Neural progenitor cell (in vitro differentiated cells): ENCODE results near the gene SFI1. TPM values are rescaled to one million over a fixed set of nuclear protein-coding genes. Genes with fewer than 3 reads are reported as not detected.

Source experiments
- DNase-seq: peaks from one replicate; pipeline ENCODE4 v3.0.0-alpha.2; 2016; ENCODE audit warnings: low spot score
- H2AFZ ChIP-seq: fragments of 200-600 bp; sonication (generic); replicated peaks from 2 replicates; pipeline ENCODE4 v1.6.1; 2016; ENCODE audit warnings: antibody characterized with exemption
- H3F3A ChIP-seq: fragments of 200-600 bp; sonication (generic); 2 replicates; pipeline ENCODE4 v1.6.1; 2016; ENCODE audit warnings: antibody characterized with exemption, low read depth
- H3K27ac ChIP-seq: fragments of 200-600 bp; sonication (generic); 2 replicates; pipeline ENCODE4 v1.5.1; 2016; ENCODE audit warnings: mild to moderate bottlenecking
- H3K27me3 ChIP-seq: fragments of 200-600 bp; sonication (generic); 2 replicates; pipeline ENCODE4 v1.6.1; 2016; ENCODE audit warnings: mild to moderate bottlenecking, moderate library complexity
- H3K36me3 ChIP-seq: fragments of 200-600 bp; sonication (generic); 2 replicates; pipeline ENCODE4 v1.5.1; 2016
- H3K4me1 ChIP-seq: fragments of 200-600 bp; sonication (generic); 2 replicates; pipeline ENCODE4 v1.6.1; 2016; ENCODE audit warnings: mixed run types
- H3K4me2 ChIP-seq: fragments of 200-600 bp; sonication (generic); 2 replicates; pipeline ENCODE4 v1.6.1; 2016
- H3K4me3 ChIP-seq: fragments of 200-600 bp; sonication (generic); 2 replicates; pipeline ENCODE4 v1.5.1; 2016
- H3K79me2 ChIP-seq: fragments of 200-600 bp; sonication (generic); 2 replicates; pipeline ENCODE4 v1.6.1; 2016; ENCODE audit warnings: low read depth
- H3K9ac ChIP-seq: fragments of 200-600 bp; sonication (generic); 2 replicates; pipeline ENCODE4 v1.6.1; 2016
- H3K9me3 ChIP-seq: fragments of 200-600 bp; sonication (generic); 2 replicates; pipeline ENCODE4 v1.5.1; 2016; ENCODE audit warnings: low read depth
- H4K20me1 ChIP-seq: fragments of 200-600 bp; sonication (generic); 2 replicates; pipeline ENCODE4 v1.6.1; 2016; ENCODE audit warnings: low read depth
- H3K27ac Mint-ChIP-seq: 3 replicates; pipeline ENCODE4 v1.8.0; 2021; ENCODE audit warnings: mixed read lengths
- H3K27me3 Mint-ChIP-seq: 2 replicates; pipeline ENCODE4 v1.8.0; 2022; ENCODE audit warnings: low read depth, mild to moderate bottlenecking, inconsistent platforms, moderate library complexity, mixed read lengths; ENCODE audit not compliant: insufficient read depth
- H3K36me3 Mint-ChIP-seq: 3 replicates; pipeline ENCODE4 v1.8.0; 2021; ENCODE audit warnings: mixed read lengths
- H3K4me1 Mint-ChIP-seq: 3 replicates; pipeline ENCODE4 v1.8.0; 2021; ENCODE audit warnings: mixed read lengths
- H3K4me3 Mint-ChIP-seq: 3 replicates; pipeline ENCODE4 v1.8.0; 2021; ENCODE audit warnings: mild to moderate bottlenecking, moderate library complexity, mixed read lengths
- H3K9me3 Mint-ChIP-seq: 3 replicates; pipeline ENCODE4 v1.8.0; 2020; ENCODE audit warnings: mixed read lengths
- CTCF ChIP-seq: fragments of 200-600 bp; sonication (generic); IDR thresholded peaks from 2 replicates; pipeline ENCODE4 v1.5.1; 2017; ENCODE audit warnings: antibody characterized with exemption, mild to moderate bottlenecking
- EZH2 ChIP-seq: fragments of 200-600 bp; sonication (generic); IDR thresholded peaks from 2 replicates; pipeline ENCODE4 v1.6.1; 2017; ENCODE audit warnings: antibody characterized with exemption, mild to moderate bottlenecking, moderate library complexity
- EZH2phosphoT487 ChIP-seq: fragments of 200-600 bp; sonication (generic); IDR thresholded peaks from 2 replicates; pipeline ENCODE4 v1.6.1; 2017; ENCODE audit warnings: antibody characterized with exemption
- total RNA-seq: library from RNA; depleted of rRNA; stranded (reverse); fragments of >200 nt; gene quantifications from 2 replicates; pipeline ENCODE4 v1.2.3, GENCODE V29; 2015; ENCODE audit warnings: low replicate concordance

SFI1 gene
- total RNA-seq, 1 donor from 2014 or later: 25.0 TPM

DNA sequence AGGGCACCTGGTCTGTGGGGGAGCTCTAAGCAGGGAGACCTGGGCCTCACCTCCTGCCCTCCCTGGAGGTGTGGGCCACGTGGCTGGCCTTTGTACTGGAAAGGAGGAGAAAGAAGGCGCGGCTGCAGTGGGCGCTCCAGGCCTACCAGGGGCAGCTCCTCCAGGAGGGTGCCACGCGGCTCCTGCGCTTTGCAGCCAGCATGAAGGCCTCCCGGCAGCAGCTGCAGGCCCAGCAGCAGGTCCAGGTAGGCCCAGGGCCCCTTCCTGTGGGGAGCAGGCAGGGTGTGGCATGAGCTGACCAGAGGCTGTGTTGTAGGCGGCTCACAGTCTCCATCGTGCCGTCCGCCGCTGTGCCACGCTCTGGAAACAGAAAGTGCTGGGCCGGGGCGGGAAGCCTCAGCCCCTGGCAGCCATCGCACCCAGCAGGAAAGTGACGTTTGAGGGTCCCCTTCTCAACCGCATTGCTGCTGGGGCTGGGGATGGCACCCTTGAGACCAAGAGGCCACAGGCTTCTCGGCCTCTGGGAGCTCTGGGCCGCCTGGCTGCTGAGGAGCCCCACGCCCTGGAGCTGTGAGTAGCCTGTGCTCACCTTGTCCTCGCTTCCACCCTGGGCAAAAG, 117.1 kb downstream of the SFI1 start:
- H4K20me1 ChIP-seq: no peaks in the 10 kb centered on the region
- H3K36me3 ChIP-seq: no peaks in the 10 kb centered on the region
- H3F3A ChIP-seq: no peaks in the 10 kb centered on the region
- Mint-ChIP-seq H3K4me3 (no peak overlapping the region), H3K27me3 (peaks cover 7% of the 10 kb centered on the region), H3K36me3 (peaks cover 3% of the 10 kb centered on the region), H3K27ac (no peak overlapping the region), H3K9me3 (no peaks in the 10 kb centered on the region), H3K4me1 (peaks cover 5% of the 10 kb centered on the region)
- H3K4me3 ChIP-seq: no peak overlapping the region
- no peaks in the 10 kb centered on the region for H3K79me2 ChIP-seq
- H3K9ac ChIP-seq: no peak overlapping the region
- TF ChIP-seq CTCF (no peak), EZH2phosphoT487 (no peak), EZH2 (no peak)
- no peaks in the 10 kb centered on the region for H3K9me3 ChIP-seq
- no peak overlapping the region for H3K4me2 ChIP-seq
- H3K27ac ChIP-seq: no peak overlapping the region
- DNase-seq: no peak
- H2AFZ ChIP-seq: no peak overlapping the region
- H3K27me3 ChIP-seq: no peaks in the 10 kb centered on the region
- no peaks in the 10 kb centered on the region for H3K4me1 ChIP-seq

- H2AFZ ChIP-seq: no peak overlapping the region
- H3K9me3 Mint-ChIP-seq: no peaks in the 10 kb centered on the region
- no peaks in the 10 kb centered on the region for H3F3A ChIP-seq
- no peaks in the 10 kb centered on the region for H3K79me2 ChIP-seq
- peaks cover 5% of the 10 kb centered on the region for H3K4me1 Mint-ChIP-seq
- no peaks in the 10 kb centered on the region for H3K36me3 ChIP-seq
- TF ChIP-seq CTCF (no peak), EZH2phosphoT487 (no peak), EZH2 (no peak)
- no peak overlapping the region for H3K4me2 ChIP-seq
- H3K27me3 Mint-ChIP-seq: peaks cover 7% of the 10 kb centered on the region
- no peaks in the 10 kb centered on the region for H4K20me1 ChIP-seq
- no peak overlapping the region for H3K9ac ChIP-seq
- H3K4me1 ChIP-seq: no peaks in the 10 kb centered on the region
- no peak overlapping the region for H3K4me3 ChIP-seq
- H3K27ac Mint-ChIP-seq: peak overlapping the region; percentile 95
- no peak overlapping the region for H3K27ac ChIP-seq
- H3K36me3 Mint-ChIP-seq: peaks cover 3% of the 10 kb centered on the region
- no peak overlapping the region for H3K4me3 Mint-ChIP-seq
- no peak for DNase-seq
- H3K27me3 ChIP-seq: no peaks in the 10 kb centered on the region
- no peaks in the 10 kb centered on the region for H3K9me3 ChIP-seq
Measured at GRCh38 chr22:31613904-31614296, 117.6 kb downstream of the SFI1 start.

DNA sequence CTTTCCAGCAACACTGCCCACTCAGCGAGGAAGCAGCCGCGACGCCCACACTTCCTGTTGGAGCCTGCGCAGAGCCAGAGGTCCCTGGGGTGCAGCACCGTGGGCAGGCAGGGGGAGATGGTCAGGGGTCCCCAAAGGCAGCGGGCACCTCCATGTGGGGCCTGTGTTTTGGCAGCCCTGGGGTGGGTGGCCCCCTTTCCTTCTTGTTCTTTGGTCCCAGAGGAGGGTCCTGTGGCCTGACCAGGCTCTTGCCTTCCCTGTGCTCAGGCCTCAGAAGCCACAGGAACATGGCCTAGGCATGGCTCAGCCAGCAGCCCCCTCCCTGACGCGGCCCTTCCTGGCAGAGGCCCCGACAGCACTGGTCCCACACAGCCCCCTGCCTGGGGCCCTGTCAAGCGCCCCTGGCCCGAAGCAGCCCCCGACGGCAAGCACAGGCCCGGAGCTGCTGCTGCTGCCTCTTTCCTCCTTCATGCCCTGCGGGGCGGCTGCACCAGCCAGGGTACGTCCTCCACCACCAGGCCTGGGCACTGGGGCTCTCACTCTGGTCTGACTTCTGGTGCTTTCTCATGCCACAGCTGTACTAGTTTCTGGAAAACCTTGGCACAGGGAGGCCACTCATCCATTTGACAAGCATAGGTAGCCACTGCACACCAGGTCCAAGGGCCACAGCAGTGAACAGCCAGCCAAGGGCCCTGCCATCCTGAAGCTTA, 118.6 kb downstream of the SFI1 start:
- Histone ChIP-seq H3K27ac (no peak overlapping the region), H3K9me3 (no peaks in the 10 kb centered on the region), H2AFZ (no peak overlapping the region), H3K79me2 (no peaks in the 10 kb centered on the region), H3K4me2 (no peak overlapping the region), H3K27me3 (no peaks in the 10 kb centered on the region), H3K36me3 (no peaks in the 10 kb centered on the region), H3F3A (no peaks in the 10 kb centered on the region), H4K20me1 (no peaks in the 10 kb centered on the region), H3K9ac (no peak overlapping the region), H3K4me1 (no peaks in the 10 kb centered on the region), H3K4me3 (no peak overlapping the region)
- H3K4me1 Mint-ChIP-seq: peaks cover 7% of the 10 kb centered on the region
- no peak overlapping the region for H3K4me3 Mint-ChIP-seq
- peaks cover 6% of the 10 kb centered on the region for H3K36me3 Mint-ChIP-seq
- peaks cover 7% of the 10 kb centered on the region for H3K27me3 Mint-ChIP-seq
- peak overlapping the region; percentile 44 for H3K27ac Mint-ChIP-seq
- TF ChIP-seq CTCF (no peak), EZH2 (no peak), EZH2phosphoT487 (no peak)
- no peaks in the 10 kb centered on the region for H3K9me3 Mint-ChIP-seq
- DNase-seq: no peak
